H1 (cell line): ENCODE results near the gene CAPN10. TPM values are rescaled to one million over a fixed set of nuclear protein-coding genes. Genes with fewer than 3 reads are reported as not detected.

Source experiments
- CHD2 ChIP-seq: IDR thresholded peaks from 2 replicates; pipeline ENCODE4 v1.6.1; 2012; ENCODE audit warnings: low read length, improper control_type of control experiment
- KDM4A ChIP-seq: IDR thresholded peaks from one replicate; pipeline ENCODE4 v1.7.1; 2012; ENCODE audit warnings: low read depth, mild to moderate bottlenecking, moderate library complexity, low read length, inconsistent platforms; ENCODE audit not compliant: severe bottlenecking
- NRF1 ChIP-seq: IDR thresholded peaks from 2 replicates; pipeline ENCODE4 v1.6.1; 2011; ENCODE audit warnings: mild to moderate bottlenecking, low read depth, low read length, improper control_type of control experiment
- SIN3A ChIP-seq, 2 experiments: IDR thresholded peaks in 1 of 2; conservative IDR thresholded peaks in 1 of 2; 2 replicates each; pipeline ENCODE4 v1.6.1; 2011 to 2012; ENCODE audit warnings: low read length in 2 of 2, improper control_type of control experiment in 1 of 2, low read depth in 1 of 2, mild to moderate bottlenecking in 1 of 2
- SRF ChIP-seq: IDR thresholded peaks from 2 replicates; pipeline ENCODE4 v1.6.1; 2011; ENCODE audit warnings: mild to moderate bottlenecking, low read depth, low read length, moderate library complexity
- TAF1 ChIP-seq: IDR thresholded peaks from 2 replicates; pipeline ENCODE4 v1.6.1; 2011; ENCODE audit warnings: mild to moderate bottlenecking, low read depth, low read length
- YY1 ChIP-seq: IDR thresholded peaks from 2 replicates; pipeline ENCODE4 v1.6.1; 2011; ENCODE audit warnings: low read depth, mild to moderate bottlenecking, low read length
- polyA plus RNA-seq, 7 experiments: library from polyadenylated mRNA; depleted of rRNA in 3 of 7; stranded (reverse) in 5 of 7; unstranded in 2 of 7; fragments of >200 nt in 5 of 7; fragments of 200-250 nt in 2 of 7; gene quantifications; 1 replicate in 5 of 7; 2 replicates in 1 of 7; 4 replicates in 1 of 7; pipeline versions ENCODE4 v1.2.1 to v1.2.3, GENCODE V29; 2011 to 2013; ENCODE audit warnings: missing spikeins in 2 of 7, mixed read lengths in 2 of 7
- total RNA-seq: library from RNA; stranded (reverse); fragmentation: NEBNext Ultra II Directional; extraction: Animal tissue kit (Norgen Biotek cat#: 25700); gene quantifications from 2 replicates; pipeline ENCODE4 v1.2.1, GENCODE V29; 2021
- TF ChIP-seq, protein P1 (sequence below): fragments of 300-600 bp; sonication (generic); IDR thresholded peaks from 2 replicates; pipeline ENCODE4 v1.7.1; 2012; ENCODE audit warnings: low read length, moderate library complexity, mild to moderate bottlenecking, inconsistent platforms; ENCODE audit not compliant: insufficient replicate concordance

Gene CAPN10
- total and polyA plus RNA-seq, 2 of the 8 experiments (the other 6 are each of a cell fraction or from before 2014, with no cell fraction given), result 30.7 to 39.8 TPM

DNA sequence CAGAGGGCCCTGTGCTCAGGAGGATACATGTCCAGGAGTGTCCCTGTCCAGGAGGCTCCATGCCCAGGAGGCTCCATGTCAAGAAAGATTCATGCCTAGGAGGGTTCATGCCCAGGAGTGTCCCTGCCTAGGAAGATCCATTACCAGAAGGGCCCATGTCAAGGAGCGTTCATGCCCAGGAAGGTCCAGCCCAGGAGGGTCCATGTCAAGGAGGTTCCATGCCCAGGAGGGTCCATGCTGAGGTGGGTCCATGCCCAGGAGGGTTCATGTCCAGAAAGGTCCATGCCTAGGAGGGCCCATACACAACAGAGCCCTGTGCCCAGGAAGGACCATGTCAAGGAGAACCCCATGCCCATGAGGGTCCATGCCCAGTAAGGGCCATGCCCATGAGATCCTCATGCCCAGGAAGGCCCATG is 45.8 kb downstream of the CAPN10 start (continued):
- no peak for TF ChIP-seq CHD2
- TF ChIP-seq NRF1, result no peak
- TF ChIP-seq TAF1, result no peak
- TF ChIP-seq, protein P1, sequence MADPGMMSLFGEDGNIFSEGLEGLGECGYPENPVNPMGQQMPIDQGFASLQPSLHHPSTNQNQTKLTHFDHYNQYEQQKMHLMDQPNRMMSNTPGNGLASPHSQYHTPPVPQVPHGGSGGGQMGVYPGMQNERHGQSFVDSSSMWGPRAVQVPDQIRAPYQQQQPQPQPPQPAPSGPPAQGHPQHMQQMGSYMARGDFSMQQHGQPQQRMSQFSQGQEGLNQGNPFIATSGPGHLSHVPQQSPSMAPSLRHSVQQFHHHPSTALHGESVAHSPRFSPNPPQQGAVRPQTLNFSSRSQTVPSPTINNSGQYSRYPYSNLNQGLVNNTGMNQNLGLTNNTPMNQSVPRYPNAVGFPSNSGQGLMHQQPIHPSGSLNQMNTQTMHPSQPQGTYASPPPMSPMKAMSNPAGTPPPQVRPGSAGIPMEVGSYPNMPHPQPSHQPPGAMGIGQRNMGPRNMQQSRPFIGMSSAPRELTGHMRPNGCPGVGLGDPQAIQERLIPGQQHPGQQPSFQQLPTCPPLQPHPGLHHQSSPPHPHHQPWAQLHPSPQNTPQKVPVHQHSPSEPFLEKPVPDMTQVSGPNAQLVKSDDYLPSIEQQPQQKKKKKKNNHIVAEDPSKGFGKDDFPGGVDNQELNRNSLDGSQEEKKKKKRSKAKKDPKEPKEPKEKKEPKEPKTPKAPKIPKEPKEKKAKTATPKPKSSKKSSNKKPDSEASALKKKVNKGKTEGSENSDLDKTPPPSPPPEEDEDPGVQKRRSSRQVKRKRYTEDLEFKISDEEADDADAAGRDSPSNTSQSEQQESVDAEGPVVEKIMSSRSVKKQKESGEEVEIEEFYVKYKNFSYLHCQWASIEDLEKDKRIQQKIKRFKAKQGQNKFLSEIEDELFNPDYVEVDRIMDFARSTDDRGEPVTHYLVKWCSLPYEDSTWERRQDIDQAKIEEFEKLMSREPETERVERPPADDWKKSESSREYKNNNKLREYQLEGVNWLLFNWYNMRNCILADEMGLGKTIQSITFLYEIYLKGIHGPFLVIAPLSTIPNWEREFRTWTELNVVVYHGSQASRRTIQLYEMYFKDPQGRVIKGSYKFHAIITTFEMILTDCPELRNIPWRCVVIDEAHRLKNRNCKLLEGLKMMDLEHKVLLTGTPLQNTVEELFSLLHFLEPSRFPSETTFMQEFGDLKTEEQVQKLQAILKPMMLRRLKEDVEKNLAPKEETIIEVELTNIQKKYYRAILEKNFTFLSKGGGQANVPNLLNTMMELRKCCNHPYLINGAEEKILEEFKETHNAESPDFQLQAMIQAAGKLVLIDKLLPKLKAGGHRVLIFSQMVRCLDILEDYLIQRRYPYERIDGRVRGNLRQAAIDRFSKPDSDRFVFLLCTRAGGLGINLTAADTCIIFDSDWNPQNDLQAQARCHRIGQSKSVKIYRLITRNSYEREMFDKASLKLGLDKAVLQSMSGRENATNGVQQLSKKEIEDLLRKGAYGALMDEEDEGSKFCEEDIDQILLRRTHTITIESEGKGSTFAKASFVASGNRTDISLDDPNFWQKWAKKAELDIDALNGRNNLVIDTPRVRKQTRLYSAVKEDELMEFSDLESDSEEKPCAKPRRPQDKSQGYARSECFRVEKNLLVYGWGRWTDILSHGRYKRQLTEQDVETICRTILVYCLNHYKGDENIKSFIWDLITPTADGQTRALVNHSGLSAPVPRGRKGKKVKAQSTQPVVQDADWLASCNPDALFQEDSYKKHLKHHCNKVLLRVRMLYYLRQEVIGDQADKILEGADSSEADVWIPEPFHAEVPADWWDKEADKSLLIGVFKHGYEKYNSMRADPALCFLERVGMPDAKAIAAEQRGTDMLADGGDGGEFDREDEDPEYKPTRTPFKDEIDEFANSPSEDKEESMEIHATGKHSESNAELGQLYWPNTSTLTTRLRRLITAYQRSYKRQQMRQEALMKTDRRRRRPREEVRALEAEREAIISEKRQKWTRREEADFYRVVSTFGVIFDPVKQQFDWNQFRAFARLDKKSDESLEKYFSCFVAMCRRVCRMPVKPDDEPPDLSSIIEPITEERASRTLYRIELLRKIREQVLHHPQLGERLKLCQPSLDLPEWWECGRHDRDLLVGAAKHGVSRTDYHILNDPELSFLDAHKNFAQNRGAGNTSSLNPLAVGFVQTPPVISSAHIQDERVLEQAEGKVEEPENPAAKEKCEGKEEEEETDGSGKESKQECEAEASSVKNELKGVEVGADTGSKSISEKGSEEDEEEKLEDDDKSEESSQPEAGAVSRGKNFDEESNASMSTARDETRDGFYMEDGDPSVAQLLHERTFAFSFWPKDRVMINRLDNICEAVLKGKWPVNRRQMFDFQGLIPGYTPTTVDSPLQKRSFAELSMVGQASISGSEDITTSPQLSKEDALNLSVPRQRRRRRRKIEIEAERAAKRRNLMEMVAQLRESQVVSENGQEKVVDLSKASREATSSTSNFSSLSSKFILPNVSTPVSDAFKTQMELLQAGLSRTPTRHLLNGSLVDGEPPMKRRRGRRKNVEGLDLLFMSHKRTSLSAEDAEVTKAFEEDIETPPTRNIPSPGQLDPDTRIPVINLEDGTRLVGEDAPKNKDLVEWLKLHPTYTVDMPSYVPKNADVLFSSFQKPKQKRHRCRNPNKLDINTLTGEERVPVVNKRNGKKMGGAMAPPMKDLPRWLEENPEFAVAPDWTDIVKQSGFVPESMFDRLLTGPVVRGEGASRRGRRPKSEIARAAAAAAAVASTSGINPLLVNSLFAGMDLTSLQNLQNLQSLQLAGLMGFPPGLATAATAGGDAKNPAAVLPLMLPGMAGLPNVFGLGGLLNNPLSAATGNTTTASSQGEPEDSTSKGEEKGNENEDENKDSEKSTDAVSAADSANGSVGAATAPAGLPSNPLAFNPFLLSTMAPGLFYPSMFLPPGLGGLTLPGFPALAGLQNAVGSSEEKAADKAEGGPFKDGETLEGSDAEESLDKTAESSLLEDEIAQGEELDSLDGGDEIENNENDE, result no peak
- no peak for TF ChIP-seq YY1
- TF ChIP-seq KDM4A, result no peak
- no peak for TF ChIP-seq SIN3A (conservative IDR thresholded peaks at IDR 0.05 in 1 of 2, IDR thresholded peaks at IDR 0.05 in 1 of 2; ENCODE audit: low read depth in 1 of 2, low read length in 2 of 2)
- TF ChIP-seq SRF, result no peak
